GM03348 (cell line): ENCODE results near the gene FUT8.
A peak's percentile ranks its signal among the peaks of the same experiment; 100 is the strongest.

Source experiments
- DNase-seq: peaks from one replicate; pipeline ENCODE4 v3.0.0; 2012; ENCODE audit warnings: low spot score

FUT8 gene

DNA sequence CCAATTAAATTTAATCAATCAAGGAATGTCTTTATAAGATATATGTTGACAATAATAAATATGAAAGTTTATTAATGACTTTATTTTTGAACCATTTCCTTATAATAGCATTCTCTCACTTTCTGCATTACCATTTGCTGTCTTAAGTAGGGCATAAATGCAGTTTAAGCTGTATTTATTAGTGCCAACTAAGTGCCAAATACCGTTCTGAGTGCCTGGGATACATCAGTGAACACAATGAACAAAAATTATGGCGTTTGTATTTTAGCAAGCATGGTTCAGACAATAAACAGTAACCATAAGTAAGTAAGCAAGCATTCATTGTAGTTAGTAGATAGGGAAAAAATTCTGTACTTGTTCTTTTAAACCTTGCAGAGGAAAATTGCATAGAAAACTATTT, 145.8 kb downstream of the FUT8 start:
- DNase-seq = no peak

DNA sequence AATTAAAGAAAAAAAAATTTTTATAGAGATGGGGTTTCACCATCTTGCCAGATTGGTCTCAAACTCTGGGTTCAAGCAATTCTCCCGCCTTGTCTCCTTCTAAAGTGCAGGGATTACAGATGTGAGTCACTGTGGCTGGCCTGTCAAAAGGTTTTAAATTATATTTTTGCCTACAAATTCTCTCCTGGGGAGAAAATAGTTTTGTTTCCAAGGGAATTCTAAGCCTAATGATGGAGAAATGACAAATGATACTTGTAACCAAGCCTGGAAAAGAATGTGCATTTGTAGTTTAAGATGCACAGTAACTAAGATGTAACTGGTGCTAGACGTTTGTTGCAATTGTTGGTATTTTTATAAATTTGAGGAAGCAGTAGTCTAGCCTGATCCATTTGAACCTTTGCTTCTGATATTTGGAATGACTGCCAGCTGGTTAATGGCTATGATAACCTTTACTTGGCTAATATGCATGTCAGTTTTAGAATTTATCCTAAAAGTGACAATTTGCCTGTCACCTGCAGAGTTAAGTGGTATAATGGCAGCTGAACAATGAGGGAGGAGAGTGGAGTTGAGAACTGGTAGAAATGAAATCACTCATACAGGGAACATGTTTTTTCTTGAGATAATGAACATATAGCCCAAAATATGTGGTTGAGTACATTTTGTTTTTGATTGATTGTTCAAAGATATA, 148.0 kb downstream of the FUT8 start:
- DNase-seq = no peak

DNA sequence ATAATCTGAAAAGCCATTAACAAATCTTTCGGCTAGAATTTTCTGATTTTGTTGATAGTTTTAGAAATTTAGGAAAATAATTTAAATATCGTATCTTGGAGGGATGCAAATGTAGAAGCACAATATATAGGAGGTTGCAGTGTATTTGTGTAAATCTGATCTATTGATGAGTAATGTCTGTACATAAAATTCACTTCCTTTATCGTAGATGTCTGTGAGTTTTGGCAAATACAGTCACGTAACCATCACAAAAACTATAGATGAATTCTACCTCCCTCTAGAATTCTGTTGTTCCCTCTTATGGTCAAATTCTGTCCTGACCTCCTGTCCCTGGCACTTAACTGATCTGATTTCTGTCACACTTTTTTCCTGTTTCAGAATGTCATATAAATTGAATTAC, 151.8 kb downstream of the FUT8 start:
- no peak for DNase-seq

DNA sequence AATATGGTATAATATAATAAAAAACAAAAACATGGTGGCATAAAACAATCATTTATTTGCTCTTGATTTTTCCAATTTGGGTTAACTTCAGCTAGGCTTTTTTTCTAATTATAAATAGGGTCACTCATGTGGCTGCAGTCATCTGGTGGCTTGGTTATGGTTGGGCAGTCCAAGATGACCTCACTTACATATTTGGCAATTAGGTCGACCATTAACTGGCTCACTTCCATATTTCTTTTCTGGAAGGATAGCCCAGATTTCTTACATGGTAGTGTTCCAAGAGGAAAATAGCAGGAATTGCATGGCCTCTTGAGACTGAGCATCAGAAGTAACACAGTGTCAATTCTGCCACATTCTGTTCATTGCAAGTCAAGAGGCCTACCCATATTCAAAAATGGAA, 153.4 kb downstream of the FUT8 start:
- DNase-seq = no peak

DNA sequence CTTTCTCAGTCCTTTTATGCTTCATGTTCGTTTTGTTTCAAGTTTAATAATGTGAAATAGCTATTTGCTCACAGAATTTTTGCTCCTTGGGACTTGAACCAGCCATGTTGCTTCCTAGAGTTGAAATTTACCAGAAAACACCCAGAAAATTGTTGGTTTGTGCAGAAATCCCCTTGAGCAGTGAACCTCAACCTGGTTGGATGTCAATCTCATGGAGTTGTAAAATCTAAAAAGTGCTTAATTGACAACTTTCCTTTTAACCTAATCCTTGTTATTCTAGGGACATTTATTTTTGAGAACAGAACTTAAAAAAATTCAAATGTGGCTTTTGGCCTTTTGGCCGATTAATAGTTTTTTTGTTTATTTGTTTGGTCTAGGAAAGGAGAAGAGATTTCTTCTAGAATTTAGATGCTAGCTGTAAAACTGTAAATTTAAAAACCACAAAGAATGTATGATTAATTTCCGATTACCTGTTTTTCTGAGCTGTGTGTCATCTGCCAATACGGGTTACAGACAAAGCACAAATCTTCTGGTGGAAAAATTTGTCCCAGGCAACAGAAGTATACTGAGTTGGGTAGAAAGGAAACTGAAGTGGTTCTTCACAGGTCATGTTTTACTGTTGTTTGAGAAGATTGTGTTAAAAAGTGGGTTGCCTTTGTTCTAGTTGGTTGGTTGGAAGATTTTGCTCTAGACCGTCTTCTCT, 154.4 kb downstream of the FUT8 start:
- no peak for DNase-seq

DNA sequence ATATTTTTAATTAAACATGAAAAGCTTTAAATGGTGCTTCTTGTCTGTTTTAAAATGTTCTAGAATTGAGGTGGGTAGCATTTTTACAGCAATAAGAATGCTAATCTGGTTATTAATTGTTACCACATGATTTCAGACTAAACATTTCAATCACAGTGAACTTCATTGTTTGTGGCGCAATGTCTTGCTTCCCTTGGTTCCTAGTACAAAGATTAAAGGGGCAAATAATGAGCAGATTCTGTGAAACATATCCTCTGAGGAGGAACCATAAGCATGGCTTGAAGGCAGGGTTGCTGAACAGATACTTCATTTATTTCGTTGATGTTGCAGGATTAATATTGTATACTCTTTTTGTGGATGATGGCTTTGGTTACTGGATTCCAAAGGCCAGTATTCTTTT, 162.1 kb downstream of the FUT8 start:
- DNase-seq = no peak

DNA sequence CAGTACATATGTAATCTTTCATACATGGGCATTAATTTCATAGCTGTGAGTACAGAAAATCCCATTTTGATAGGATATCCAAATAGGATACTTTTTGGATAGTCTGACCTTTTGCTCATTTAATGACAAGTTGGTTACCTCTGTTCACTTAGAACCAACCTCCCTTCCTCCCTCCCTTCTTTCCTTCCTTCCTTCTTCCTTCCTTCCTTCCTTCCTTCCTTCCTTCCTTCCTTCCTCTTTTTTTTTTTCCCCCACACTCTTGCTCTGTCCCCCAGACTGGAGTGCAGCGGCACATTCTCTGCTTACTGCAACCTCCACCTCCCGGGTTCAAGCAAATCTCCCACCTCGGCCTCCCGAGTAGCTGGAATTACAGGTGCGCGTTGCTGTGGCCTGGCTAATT, 162.9 kb downstream of the FUT8 start:
- DNase-seq = no peak

DNA sequence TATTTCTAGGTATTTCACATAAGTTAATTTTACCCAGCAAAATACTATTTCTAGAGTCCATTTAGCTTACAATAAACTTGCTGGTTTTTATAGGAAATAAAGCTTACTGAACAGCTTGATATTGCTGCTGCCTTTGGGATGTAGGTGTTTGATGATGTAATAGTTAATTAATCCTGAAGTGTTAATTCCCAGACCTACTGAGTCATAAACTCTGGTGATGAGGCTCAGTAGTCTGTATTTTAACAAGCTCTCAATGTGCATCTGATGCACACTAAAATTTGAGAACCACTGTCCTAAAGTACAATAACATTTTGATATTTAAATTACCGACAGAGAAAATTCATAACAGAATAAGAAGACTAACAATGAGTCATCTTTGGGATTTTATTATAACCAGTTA, 168.4 kb downstream of the FUT8 start:
- no peak for DNase-seq

DNA sequence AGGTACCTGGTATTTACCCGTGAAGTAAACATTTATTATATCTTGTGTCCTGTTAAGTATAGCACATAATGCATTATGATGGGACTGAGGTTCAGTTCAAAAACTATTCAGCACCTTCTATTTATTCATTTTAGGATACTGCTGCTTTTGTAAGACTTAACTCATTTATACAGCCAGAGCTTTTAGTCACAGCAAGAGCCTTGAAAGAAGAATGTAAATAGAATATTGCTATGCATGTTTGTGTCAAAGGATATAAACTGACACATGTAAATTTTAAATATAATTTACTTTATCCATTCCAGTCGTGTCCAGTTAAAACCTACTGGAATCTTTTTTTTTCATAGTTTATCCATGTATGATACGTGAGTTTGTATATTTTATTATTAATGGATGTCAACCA, 168.8 kb downstream of the FUT8 start:
- no peak for DNase-seq

DNA sequence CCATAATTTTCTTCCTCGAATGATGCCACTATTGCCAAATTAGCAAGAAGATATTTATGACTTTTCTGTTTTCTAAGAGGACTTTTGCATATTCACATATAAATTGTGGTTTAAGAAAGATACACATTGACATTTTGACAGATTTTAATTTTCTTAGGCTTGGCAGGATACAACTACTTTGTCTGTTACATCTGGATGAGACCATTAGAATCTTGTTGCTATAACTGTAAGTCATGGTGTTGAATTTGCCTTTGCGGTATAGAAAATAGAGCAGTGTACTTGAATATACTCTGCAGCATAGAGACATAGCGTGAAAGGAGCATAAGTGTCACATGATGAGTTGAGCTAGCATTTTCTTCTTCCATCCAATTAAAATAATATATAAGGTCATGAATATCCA, 169.3 kb downstream of the FUT8 start:
- DNase-seq = no peak

DNA sequence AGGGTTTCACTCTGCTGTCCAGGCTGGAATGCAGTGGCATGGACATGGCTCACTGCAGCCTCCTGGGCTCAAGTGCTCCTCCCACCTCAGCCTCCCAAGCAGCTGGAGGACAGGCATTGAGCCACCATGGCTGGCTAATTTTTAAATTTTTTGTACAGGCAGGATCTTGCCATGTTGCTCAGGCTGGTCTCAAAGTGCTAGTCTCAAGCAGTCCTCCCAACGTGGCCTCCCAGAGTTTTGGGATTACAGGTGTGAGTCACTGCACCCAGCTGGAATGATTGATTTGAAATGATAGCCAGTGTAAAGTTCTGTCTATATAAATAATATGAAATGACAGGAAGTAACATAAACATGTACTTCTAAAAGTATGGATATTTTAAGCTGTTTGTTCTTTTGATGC, 172.7 kb downstream of the FUT8 start:
- no peak for DNase-seq

DNA sequence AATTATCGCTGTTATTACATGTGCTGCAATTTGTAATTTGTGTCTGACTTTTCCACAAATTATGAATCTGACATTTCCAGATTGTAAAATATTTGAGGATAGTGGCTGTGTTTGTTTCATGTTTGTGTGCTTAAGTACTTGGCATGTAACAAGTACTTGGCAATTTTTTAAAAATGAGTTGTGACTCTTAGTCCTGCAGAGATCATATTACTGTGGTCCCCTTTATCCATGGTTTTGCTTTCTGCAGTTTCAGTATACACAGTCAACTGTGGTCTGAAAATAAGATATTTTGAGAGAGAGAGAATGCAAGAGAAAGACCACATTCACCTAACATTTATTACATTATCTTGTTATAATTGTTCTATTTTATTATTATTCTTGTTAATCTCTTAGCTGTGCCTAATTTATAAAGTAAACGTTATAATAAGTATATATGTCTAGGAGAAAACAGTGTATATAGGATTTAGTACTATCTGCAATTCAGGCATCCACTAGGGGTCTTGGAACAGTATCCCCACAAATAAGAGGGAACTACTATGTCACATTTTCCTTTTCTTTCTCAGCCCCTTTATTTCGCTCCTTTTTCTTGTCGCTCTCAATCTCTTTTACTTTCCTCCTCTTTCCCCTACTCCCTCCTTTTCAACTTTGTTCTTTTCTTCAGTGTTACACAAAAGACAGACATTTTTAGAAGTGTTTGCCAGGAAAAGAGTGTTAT, 176.1 kb downstream of the FUT8 start:
- no peak for DNase-seq

DNA sequence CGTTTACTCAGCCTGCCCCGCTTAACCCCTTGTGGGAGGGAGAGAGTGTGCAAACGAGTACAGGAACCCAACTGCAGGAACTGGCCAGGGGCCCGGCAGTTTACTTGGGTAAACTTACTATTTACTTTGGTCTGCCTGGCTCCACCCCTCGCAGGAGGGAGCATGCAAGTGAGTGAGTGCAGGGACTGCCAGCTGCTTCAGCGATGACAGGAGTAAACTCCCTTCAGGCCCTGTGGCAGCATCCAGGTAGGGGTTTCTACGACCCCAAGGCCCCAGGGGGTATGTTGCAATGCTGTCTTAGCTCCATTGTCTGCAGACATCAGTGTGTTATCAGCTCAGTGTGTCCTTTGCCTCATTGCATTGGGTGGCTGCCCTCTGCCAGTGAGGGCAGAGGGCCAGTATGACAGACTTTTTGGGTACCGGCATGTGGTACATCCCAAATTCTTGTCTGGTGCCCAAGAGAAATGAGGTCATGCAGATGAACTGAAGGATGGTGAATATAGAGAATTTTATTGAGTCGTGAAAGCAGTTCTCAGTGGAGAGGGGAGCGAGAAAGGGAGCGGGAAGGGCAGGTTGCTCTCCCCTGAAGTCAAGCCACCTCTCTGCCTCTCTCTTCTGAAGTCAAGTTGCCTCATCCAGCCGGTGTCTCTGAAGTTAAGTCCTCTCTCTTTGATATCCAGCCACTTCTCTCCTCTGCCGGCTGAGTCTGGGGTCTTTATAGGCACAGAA, 181.8 kb downstream of the FUT8 start:
- no peak for DNase-seq

DNA sequence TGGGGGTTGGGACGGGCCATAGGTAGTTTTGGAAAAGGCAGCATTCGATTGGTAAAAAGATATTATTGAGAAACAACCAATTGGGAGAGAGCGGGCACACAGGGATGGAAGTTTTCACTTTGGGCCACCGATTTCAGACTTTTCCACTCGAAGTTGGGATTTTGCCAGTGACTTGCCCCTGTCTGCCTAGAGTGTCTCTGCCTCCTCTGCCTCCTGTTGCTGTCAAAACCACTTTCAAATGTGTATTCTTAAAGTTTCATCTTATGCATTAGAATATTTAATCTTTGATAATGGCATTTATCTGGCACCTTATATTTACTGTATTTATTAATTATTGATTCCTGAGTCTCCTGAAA, 182.3 kb downstream of the FUT8 start:
- no peak for DNase-seq

DNA sequence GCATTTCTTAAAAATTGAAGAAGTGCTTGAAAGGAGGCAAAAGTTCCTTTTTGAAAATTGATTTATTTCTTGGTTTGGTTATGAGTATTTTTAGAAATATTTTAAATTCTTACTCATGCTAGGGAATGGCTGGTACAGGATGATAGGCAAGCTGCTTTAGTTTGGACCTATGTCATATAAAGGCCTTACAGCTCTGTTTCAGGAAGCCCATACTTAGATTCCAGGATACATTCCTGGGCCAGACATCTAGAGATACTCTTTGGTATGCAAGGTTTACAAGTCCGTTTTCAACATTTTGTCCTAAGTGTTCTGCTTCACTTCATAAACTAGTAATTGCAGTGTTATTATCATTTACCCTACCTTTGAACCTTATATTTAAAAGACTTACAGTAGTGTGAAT, 186.8 kb downstream of the FUT8 start:
- DNase-seq = peak; percentile 48

DNA sequence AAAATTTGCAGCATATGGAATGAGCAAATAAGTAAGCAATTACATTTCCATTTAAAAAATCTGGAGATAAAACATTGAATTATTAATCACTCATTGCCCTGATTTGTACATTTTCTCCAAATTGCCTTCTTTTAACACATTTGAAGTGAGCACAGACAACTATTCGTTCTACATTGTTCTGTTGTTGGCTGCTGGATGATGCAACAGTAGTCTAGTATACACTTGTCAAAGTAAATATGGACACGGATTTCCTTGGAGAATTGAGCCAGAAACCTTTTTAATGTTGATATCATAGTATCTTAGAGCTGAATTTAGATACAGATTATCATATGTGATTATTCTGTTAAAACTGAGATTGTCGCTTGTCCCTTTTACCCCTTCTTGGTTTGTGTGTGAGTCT, 188.2 kb downstream of the FUT8 start:
- DNase-seq = no peak

DNA sequence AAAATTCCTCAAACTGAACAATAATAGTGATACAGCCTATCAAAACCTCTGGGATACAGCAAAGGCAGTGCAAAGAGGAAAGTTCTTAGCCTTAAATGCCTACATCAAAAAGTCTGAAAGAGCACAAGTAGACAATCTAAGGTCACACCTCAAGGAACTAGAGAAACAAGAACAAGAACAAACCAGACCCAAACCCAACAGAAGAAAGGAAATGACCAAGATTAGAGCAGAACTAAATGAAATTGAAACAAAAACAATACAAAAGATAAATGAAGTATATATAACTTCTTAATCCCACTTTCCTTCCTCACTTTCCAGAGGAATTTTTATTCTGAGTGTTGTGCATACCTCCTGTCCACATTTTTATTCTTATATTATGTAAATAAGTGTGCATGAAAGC, 192.0 kb downstream of the FUT8 start:
- DNase-seq = no peak

DNA sequence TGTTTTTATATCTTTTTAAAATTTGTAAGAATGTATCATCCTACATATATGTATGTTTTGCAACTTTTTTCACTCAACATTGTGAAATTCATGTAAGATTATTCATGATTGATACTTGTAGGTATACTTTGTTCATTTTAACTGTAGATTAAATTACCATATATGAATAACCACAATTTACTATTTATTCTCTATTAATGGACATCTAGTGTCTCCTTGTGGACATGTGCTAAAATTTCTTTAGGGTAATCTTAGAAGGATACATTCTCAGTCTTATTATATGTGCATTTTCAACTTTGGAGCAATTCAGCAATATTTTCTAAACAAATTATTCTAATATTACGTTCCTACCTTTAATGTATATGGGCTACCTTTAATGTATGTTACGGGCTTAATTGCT, 192.4 kb downstream of the FUT8 start:
- no peak for DNase-seq

DNA sequence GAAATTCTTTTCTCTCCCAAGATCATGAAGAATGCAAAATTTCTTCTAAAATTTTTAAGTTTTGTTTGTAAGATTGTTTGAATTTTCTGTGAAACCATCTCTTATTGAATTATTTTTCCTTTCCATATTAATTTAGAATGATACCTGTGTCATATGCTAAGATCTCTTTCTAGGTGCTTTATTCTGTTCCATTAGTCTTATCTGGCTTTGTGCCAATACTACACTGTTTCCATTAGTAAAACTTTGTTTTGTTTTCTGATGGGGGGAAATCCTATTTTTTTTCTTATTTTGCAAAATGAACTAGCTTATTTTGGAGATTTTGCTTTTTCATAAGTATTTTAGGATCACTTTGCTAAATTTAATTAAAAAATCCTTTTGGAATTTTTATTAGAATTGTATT, 193.9 kb downstream of the FUT8 start:
- DNase-seq = no peak

DNA sequence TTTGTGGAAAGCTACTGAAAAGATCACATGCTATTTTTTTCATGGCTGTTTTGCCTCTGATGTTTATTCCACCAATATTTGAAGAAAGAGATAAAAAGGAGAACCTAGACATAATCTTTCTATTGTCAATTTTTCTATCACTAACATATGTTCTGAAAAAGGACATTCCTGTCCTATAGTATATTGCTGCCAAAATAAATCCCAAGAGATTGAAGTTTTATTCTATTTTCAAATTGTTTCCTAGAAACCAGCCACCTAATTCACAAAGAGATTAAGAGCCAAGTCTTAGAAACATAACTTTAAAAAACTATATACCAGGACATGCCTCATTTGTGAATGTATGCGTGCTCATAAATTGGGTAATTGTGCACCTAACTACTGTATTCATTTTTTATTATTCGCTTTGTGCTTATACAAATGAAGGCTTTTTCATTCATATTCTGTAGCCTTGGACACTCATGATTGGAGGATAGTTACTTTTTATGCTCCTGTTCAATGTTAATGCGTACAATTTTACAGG, 200.7 kb downstream of the FUT8 start:
- DNase-seq = no peak

DNA sequence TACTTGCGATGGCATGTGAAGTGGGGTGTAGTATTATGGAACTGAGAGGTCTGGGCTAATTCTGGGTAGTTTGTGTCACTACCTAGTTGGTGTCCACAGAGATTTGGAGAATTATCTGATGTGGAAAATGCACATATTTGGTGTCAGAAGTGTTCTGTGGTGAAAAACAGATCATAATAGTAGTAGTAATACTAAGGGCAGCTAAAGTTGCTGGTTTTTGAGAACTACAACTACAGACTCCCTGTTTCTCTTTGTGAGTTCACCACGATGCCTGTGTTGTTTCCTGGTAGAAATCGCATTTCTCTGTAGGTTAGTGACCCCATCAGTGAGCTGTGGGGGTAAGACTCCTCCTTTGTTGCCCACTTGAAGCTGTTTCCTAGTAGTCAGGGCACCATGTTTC, 206.5 kb downstream of the FUT8 start:
- no peak for DNase-seq

DNA sequence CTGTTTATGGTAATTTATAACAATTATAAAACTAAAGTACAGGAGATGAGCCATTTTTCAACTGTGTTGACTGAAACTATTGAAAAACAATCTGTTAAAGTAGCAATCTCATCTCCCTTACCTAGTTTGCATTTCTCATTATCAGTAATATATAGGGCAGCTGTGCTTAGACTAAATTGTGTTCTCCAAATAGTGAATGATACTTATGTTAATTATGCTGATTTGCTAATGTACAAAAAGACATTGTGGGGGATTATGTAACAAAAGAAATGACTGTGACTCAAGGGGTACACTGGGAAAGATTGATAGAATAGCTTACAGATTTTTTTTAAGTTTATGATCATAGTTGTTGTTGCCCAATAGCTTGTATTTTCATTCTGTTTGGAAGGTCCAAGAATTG, 207.7 kb downstream of the FUT8 start:
- no peak for DNase-seq

DNA sequence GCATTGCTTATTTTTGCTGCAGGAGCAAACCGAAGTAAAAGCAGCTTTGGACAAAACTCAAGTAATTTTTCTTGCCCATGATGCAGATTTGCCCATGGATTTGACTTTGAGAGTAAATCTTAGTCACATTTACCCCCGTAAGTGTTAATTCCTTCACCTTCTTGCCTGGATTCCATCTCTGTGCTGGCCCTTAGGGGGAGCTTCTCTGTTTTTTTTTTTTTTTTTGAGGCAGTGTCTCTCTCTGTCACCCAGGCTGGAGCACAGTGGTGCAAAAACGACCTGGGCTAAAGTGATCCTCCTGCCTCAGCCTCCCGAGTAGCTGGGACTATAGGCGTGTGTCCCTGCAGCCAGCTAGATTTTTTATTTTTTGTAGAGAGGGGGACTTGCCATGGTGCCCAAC, 210.2 kb downstream of the FUT8 start:
- no peak for DNase-seq
